Nephron progenitor cell (in vitro differentiated cells): Measurements from ENCODE around the gene NDRG3.

Source experiments
- DNase-seq: peaks from one replicate; pipeline ENCODE4 v3.0.0; 2021
- H3K27ac Mint-ChIP-seq: 2 replicates; pipeline ENCODE4 v1.8.0; 2021; ENCODE audit warnings: mild to moderate bottlenecking, moderate library complexity, mixed read lengths
- H3K27me3 Mint-ChIP-seq: 2 replicates; pipeline ENCODE4 v1.8.0; 2021; ENCODE audit warnings: mild to moderate bottlenecking, low read depth, mixed read lengths; ENCODE audit not compliant: poor library complexity
- H3K36me3 Mint-ChIP-seq: 2 replicates; pipeline ENCODE4 v1.8.0; 2021; ENCODE audit warnings: low read depth, mixed read lengths
- H3K4me1 Mint-ChIP-seq: 2 replicates; pipeline ENCODE4 v1.8.0; 2021; ENCODE audit warnings: mixed read lengths
- H3K4me3 Mint-ChIP-seq: 2 replicates; pipeline ENCODE4 v1.8.0; 2021; ENCODE audit warnings: mild to moderate bottlenecking, moderate library complexity, mixed read lengths
- H3K9me3 Mint-ChIP-seq: 2 replicates; pipeline ENCODE4 v1.8.0; 2021; ENCODE audit warnings: mild to moderate bottlenecking, moderate library complexity, mixed read lengths
- CTCF ChIP-seq: fragments of 200-600 bp; sonication (generic); IDR thresholded peaks from 2 replicates; pipeline ENCODE4 v1.5.0; 2021; ENCODE audit warnings: antibody characterized with exemption

The NDRG3 gene

DNA sequence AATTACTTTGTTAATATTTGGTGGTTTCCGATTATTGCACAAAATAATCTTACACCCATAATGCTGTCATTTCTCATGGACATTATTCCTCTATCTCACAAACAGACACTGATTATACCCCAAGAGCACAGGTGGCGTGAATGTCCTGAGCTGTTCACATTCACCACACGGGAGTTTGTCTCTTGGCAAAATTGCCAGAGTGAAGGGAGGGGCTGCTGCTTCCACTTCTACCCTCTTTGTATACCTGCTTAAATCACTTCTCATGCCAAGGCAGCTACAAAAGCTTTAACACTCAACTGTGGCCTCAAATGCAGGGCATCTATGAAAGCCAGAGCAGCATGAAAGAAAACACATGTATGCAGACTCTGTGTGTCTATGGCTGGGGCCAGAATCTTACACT is 58.0 kb downstream of the NDRG3 start:
- H3K4me3 Mint-ChIP-seq = no peak overlapping the region

DNA sequence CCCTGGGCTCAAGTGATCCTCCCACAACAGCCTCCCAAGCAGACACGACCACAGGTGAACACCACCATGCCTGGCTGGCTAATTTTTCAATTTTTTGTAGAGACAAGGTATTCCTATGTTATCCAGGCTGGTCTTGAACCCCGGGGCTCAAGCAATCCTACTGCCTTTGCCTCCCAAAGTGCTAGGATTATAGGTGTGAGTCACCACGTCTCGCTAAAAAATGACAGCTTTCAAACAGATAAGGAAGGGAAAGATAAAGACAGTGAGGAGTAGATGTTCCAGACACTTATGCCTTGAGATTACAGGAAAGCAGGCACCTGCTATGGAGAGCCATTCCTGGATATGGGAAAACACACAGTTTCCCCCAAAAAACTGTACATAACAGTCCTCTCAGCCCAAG is 58.9 kb downstream of the NDRG3 start:
- no peaks in the 10 kb centered on the region for H3K9me3 Mint-ChIP-seq
- DNase-seq = no peak
- peaks cover 4% of the 10 kb centered on the region for H3K27me3 Mint-ChIP-seq
- no peak for TF ChIP-seq CTCF
- no peak overlapping the region for H3K27ac Mint-ChIP-seq
- no peaks in the 10 kb centered on the region for H3K4me1 Mint-ChIP-seq
- no peak overlapping the region for H3K4me3 Mint-ChIP-seq
- H3K36me3 Mint-ChIP-seq = peaks cover 23% of the 10 kb centered on the region

More for the DNA sequence above, 58.0 kb downstream of the NDRG3 start:
- Mint-ChIP-seq H3K27ac (no peak overlapping the region), H3K27me3 (peaks cover 4% of the 10 kb centered on the region), H3K4me1 (no peaks in the 10 kb centered on the region), H3K36me3 (peaks cover 18% of the 10 kb centered on the region), H3K9me3 (no peaks in the 10 kb centered on the region)
- no peak for DNase-seq
- no peak for TF ChIP-seq CTCF

GRCh38 chr20:36686504-36686903 is 59.4 kb downstream of the NDRG3 start:
- Mint-ChIP-seq H3K27me3 (peaks cover 4% of the 10 kb centered on the region), H3K4me1 (no peaks in the 10 kb centered on the region), H3K27ac (no peak overlapping the region), H3K9me3 (no peaks in the 10 kb centered on the region), H3K36me3 (peaks cover 25% of the 10 kb centered on the region), H3K4me3 (no peak overlapping the region)
- DNase-seq = no peak
- no peak for TF ChIP-seq CTCF

GRCh38 chr20:36684747-36685146 is 61.1 kb downstream of the NDRG3 start:
- no peak for TF ChIP-seq CTCF
- peaks cover 4% of the 10 kb centered on the region for H3K27me3 Mint-ChIP-seq
- H3K9me3 Mint-ChIP-seq = no peaks in the 10 kb centered on the region
- H3K4me3 Mint-ChIP-seq = no peak overlapping the region
- no peak overlapping the region for H3K27ac Mint-ChIP-seq
- no peak for DNase-seq
- H3K4me1 Mint-ChIP-seq = no peaks in the 10 kb centered on the region
- H3K36me3 Mint-ChIP-seq = peaks cover 39% of the 10 kb centered on the region

DNA sequence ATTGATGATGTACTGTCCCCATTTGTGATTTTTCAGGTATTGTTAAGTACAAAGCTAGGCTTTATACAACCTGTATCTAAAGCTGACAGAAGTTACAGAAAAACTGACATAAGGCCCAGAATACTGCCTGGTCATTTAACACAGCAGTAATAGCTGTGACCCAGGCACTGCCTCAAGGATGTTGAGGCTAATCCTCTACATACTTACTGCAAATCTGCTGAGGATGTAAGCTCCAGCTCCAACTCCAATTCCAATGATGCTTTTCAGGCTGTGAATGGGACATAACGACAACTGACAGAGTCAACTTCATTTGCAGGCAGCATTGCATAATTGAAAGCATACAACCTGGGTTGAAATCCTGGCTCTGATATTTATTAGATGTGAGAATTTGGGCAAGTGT is 63.6 kb downstream of the NDRG3 start:
- Mint-ChIP-seq H3K4me3 (no peak overlapping the region), H3K27ac (no peak overlapping the region), H3K9me3 (peaks cover 7% of the 10 kb centered on the region), H3K36me3 (peaks cover 50% of the 10 kb centered on the region), H3K4me1 (peaks cover 9% of the 10 kb centered on the region), H3K27me3 (peaks cover 4% of the 10 kb centered on the region)
- no peak for TF ChIP-seq CTCF
- DNase-seq = no peak

GRCh38 chr20:36677422-36677771 is 68.5 kb downstream of the NDRG3 start:
- Mint-ChIP-seq H3K27me3 (no peaks in the 10 kb centered on the region), H3K4me1 (peaks cover 10% of the 10 kb centered on the region), H3K4me3 (peak overlapping the region; percentile 81), H3K36me3 (peaks cover 36% of the 10 kb centered on the region), H3K27ac (peak overlapping the region; percentile 70), H3K9me3 (peaks cover 7% of the 10 kb centered on the region)
- no peak for DNase-seq
- TF ChIP-seq CTCF = no peak
